Stimulated activated naive CD4-positive, alpha-beta T cell (primary cell): ENCODE measurements around the gene SULT4A1.
"Not testable (repeated sequence)": the region's sequence is repeated elsewhere in the genome, so short reads cannot be mapped to it uniquely, and the experiment has no call there.

ENCODE experiments used
- DNase-seq, 6 experiments: peaks; one replicate each; lab custom pipeline; 2025; lab: John Stamatoyannopoulos, UW

SULT4A1 gene, protein sequence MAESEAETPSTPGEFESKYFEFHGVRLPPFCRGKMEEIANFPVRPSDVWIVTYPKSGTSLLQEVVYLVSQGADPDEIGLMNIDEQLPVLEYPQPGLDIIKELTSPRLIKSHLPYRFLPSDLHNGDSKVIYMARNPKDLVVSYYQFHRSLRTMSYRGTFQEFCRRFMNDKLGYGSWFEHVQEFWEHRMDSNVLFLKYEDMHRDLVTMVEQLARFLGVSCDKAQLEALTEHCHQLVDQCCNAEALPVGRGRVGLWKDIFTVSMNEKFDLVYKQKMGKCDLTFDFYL

DNA sequence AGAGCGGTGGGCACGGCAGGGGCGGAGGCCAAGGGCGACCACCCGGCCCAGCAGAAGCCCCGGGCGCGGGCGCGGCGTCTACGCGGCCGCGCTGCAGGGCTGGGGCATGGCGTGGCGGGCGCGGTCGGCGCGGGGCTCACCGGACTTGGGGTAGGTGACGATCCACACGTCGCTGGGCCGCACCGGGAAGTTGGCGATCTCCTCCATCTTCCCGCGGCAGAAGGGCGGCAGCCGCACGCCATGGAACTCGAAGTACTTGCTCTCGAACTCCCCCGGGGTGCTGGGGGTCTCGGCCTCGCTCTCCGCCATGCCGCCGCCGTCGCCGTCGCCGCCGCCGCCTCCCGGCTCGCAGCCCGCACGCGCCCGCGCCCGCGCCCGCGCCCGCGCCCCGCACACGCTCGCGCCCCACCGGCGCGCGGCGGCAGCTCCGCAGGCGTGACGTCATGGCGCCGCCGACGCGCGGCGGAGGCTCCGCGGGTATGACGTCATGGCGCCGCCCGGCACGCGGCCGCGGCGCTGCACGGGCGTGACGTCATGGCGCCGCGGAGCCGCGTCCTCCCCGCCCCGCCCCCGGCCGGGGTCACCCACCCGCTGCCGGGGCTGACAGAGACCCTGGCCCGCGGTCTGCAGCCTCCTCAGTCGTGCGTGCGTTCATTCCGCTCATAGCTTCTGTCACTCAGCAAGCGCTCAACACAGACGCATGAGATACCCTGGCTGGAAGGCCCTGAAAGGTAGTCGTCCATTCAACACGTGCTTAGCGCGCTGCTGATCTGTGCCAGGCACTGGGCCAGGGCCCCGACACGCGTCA is at the start of gene SULT4A1:
Gene SULT4A1, minus strand, starts transcription at position 440 of the 808 bp plus-strand sequence. Its CDS starts 131 bp downstream, at position 309.
- DNase-seq = no peak

DNA sequence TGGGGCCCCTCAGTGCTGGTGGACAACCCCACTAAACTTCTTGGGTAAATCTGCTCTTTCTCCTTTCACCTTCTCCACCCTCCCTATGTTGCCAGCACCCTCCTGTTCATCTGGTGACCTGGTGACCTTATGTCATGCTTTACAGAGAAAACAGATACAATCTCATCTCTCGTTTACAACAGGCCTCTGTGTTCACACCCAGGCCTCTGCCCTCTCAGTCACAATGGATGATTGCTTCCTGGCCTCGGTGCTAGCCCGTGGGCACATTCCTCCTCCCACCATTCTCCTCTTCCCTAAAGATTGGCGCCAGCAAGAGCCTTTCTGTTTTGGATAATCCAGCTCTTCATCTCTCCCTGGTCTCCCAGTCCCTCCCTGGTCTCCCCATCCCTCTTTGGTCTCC is 49.0 kb upstream of the SULT4A1 start:
- DNase-seq = no peak

DNA sequence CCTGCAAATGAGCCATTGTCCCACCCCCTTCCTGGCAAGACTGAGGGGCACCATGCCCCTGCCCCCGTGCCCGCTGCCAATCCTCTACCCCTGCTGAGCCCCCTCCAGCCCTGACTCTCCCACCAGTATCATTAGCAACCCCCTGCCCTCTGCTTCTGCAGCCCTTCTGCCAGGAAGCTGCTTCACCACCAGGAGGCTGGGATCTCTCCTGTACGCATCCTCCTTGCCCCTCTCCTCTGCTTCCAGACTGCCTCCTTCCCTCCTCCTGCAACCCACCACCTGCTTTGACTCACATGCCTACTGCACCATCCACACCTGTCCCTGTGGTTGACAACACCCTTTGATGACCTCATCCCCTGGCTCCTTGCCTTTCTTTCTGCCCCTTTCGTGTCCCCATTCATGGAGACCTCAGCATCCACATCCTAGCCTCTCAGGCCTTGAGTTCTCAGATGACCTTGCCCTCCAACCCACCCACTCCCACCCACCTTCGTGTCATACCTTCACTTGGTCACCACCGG is 47.9 kb upstream of the SULT4A1 start:
- no peak for DNase-seq

DNA sequence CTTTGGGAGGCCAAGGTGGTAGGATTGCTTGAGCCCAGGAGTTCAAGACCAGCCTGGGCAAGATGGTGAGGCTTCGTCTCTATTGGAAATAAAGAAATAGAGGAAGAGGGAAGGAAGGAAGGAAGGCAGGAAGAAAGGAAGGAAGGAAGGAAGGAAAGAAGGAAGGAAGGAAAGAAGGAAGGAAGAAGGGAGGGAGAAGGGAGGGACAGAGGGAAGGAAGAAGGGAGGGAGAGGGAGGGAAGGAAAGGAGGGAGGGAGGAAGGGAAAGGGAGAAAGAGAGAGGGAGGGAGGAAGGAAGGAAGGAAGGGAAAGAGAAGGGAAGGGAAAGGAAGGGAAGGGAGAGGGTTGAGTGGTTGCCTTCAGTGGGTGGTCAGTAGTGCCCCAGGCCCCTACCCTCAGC is 47.4 kb upstream of the SULT4A1 start:
- no peak for DNase-seq

DNA sequence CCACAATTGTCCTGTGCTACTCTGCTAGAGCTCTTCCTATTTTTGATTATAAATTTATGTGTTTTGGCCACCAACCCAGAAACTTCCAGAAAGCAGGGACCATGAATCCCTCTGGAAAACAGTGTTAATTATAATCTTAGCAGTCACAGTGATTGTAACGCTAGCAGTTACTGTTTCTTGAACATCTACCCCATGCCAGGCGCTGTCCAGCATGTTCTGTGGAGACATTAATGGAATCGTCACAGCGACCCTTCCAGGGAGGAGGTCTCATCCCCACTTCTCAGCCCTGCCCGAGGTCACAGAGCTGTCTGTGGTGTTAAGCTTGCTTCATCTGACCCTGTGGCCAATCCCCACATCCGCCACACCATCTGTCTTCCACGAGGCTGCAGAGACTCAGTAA is 43.4 kb upstream of the SULT4A1 start:
- no peak for DNase-seq

DNA sequence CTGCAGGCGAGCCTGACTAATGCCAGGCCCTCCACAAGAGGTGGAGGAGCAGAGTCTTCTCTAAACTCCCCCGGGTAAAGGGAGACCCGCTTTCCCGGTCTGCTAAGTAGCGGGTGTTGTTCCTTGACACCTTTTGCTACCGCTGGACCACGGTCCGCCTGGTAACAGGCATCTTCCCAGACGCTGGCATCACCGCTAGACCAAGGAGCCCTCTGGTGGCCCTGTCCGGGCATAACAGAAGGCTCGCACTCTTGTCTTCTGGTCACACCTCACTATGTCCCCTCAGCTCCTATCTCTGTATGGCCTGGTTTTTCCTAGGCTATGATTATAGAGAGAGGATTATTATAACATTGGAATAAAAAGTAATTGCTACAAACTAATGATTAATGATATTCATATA is 42.1 kb upstream of the SULT4A1 start:
- DNase-seq = not testable (repeated sequence)

DNA sequence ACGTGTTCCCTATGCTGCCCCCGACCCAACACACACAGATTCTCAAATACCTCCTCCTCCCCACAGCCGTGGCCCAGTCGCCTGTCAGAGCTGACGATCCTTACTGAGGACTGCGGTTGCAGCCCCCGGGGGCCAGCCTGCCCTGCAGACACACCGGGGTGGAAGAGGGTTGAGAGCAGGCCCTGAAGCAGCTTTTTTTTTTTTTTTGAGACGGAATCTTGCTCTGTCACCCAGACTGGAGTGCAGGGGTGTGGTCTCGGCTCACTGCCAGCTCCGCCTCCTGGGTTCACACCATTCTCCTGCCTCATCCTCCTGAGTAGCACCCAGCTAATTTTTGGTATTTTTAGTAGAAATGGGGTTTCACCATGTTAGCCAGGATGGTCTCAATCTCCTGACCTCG is 40.7 kb upstream of the SULT4A1 start:
- not testable (repeated sequence) for DNase-seq

DNA sequence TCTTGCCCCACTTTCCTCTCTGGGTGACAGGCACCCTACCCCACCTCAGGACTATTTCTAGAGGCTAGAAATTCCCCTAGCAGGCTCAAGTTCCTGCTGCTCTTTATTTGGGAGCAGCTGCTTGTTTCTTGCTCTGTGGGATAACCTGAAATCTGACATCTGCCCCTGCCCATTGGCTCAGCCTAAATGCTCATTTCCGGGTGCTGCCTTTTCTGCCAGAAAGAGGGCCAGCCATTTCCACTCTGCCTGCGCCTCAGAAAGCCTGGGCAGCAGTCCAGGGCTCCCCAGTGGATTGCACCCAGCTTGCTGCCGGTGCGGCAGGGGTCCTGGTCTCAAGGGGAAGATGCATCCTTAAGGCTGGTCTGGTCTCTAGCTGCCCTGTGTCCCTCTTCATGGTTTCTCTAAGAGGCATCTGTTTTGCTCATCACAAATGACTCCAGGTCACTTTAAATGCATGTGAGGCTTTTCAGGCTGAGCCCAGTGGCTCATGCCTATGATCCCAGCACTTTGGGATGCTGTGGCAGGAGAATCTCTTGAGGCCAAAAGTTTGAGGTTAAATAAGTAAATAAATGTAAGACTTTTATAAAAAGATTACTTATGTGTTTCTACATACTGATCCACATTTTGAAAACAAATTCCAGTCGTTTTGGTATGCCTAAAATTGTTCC is 39.8 kb upstream of the SULT4A1 start:
- no peak for DNase-seq

DNA sequence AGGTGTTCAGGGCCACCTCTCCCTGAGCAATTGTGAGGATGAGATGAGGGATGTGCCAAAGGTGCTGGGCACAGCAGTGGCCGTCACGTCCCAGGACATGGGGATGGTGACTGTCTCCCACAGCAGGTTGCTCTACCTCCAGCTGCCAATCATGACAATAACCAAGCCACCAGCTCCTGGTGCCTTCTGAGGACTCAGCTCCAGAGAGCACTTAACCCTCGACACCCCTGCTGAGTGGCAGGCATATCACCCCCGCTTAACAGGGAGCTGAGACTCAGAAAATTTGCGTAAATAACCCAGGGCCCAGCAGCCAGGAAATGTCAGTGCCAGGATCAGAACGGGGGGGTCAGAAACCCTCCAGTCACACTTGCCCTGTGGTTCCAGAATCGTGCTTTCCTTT is 37.9 kb upstream of the SULT4A1 start:
- no peak for DNase-seq

DNA sequence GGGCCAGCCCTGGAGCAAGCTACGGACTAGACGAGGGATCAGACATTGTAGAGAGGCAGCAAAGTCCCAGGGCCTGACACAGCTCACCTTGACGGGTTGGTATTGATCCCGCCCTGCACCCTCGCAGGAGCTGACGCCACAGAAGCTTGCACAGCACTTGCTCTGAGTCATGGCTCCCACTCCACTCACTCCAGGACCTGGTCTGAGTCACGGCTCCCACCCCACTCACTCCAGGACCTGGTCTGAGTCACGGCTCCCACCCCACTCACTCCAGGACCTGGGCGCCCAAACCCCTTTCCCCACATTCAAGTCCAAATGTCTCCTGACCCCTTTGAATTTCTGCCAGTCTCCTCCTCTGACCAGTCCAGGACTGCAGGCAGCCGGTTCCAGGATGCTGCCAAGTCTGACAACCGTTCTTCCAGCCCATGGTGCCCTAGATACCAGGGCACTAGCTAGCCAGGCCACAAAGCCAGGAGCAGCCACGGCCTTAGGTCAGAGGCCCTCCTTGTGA is 35.5 kb upstream of the SULT4A1 start:
- no peak for DNase-seq

DNA sequence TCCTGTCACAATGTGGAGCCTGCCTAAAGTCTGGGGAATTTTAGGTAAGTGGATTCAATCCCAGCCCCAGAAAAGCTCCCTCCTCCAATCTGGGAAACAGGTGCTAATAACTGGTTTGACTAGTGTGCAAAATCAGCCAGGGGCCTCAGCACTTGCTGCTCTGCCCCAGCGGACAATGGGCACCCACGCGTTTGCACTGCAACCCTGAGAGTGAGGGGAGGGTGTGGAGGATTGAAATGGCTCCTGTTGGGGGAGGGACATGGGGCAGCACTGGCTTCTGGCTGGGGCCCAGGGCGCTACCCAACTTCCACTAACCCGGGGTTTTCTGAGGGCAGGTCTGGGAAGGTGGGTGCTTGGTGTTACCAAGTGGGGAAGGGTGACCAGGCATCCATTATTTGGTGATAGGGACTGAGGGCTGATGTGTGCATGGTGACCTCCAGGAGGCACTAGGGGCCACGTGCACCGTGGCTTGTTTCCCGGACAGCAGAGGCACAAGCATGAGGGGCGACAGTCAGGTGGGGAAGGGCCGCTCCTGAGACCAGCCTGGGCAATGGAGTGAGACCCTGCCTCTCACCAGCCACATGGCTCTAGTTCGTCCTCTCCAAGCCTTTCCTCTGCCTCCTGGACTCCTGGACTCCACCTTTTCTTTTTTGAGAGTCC is 33.8 kb upstream of the SULT4A1 start:
- DNase-seq = no peak

DNA sequence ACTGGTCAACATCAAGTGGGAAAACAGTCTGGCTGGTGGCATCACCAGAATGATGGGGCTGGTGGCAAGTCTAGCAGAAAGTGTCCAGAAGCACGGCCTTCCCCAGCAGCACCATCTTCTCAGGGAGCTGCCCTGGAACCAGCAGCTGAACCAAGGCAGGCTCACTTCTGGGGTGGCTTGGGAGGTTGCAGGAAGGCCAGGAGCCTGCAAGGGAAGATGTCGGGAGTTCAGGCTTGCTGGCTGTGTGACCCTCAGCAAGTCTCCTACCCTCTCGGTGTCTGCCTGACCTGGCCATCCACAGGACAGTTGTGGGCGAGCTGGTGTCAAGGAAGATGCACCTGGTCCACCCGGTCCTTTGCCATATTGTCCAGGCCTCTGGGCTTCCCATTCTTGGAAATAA is 31.8 kb upstream of the SULT4A1 start:
- no peak for DNase-seq

DNA sequence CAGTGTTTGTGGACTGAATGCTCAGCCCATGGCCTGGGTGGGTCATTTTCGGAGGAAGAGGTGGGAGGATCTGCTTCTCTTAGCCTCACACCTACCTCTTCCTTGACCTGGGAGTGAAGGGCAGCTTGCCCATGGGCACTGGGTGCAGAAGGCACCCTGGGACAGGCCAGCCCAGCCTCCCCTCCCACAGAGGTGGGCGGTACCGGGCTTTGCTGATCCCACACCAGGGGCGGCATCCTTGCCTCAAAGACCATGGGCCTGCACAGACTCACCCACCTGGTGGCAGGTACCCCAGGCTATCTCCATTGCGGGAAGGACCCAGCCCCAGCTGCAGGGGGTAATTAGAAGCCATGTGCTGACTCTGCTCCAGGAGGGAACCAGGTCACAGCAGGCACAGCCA is 31.0 kb upstream of the SULT4A1 start:
- DNase-seq = no peak

DNA sequence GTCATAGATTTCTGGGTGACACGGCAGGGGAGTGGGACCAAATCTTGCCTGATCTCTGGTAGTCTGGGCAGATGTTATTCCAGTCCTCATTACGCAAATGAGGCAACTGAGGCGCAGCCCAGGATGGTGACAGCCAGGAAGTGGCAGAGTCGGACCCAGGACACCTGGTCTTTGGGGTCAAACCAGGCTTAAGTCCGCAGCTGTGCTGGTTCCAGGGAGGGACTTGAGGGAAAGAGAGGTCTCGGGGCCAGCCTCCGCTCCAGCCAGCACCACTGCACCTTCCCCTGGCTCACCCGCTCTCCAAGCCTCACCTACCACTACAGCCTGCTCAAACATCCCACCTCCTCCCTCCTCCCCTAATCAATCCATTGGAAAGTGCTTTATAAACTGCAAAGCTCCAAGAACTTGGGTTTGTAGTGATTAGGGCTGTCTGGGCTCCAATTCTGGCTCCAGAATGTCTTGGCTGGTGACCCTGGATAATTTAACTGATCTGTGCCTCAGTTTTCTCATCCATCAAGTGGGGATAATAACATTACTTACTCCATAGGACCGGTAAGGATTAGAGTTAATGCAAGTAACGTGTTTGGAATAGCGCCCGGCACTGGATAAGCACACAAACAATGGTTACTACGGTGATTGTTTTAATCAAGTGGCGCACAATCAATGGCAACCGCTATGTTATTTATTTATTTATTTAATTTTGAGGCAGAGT is 30.0 kb upstream of the SULT4A1 start:
- DNase-seq = no peak

DNA sequence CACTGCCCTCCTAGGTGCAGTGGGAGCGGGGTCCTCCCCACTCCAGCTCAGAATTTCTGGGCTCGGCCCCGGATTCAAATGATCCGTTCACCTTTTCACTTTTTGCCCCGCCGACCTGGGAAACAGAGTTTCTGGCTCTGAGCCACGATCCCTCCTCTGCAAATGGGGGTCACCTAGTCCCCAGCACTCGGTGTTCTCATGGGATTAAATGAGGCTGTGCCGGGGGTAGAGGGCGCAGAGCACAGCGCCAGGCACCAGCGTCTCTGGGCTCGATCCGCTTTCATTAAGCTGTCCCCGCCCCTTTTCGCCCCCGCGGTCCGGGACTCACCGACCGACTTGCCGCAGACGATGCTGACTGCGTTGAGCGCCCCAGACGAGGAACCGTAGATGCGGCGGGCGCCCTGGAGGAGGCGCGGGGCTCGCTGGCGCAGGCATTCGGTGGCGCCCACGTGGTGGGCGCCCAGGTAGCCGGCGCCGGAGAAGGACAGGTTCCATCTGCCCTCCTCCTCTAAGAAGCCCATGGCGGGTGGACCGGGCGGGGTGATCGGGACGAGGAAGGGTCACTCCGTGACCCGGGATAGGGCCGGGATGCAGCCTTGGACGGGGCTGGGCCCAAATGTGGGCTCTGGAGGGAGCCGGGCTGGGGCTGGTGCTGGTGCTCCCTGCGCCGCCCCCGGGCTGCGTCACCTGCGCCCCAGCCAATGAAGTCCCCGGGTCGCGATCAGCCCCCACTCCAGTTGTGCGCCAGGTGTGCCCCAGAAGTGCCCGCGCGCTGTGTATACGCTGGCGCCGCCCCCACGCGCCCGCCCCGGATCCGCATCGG is 29.3 kb upstream of the SULT4A1 start, which contains the start of gene PNPLA5:
Gene PNPLA5, minus strand, starts transcription at position 654 of the 823 bp plus-strand sequence. Its CDS starts 133 bp downstream, at position 521.
- no peak for DNase-seq

DNA sequence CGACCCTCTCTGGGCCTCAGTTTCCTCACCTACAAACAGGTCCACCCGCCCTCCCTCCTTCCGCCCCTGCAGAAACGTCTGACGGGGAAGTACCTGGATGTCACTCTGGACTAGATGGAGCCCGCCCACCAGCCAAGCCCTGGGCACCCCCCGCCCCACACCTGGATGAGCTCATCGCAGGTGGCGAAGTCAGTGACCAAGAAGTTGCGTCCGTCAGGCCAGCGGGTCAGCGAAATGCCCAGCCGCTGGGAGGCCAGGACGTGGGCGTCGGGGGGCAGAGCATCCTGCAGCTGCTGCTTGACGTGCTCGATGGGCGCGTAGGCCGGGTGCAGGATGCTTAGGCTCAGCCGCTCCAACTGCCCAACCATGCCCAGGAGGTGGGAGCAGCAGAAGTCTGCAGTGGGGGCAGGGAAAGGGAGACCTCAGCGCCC is 28.6 kb upstream of the SULT4A1 start:
- no peak for DNase-seq

DNA sequence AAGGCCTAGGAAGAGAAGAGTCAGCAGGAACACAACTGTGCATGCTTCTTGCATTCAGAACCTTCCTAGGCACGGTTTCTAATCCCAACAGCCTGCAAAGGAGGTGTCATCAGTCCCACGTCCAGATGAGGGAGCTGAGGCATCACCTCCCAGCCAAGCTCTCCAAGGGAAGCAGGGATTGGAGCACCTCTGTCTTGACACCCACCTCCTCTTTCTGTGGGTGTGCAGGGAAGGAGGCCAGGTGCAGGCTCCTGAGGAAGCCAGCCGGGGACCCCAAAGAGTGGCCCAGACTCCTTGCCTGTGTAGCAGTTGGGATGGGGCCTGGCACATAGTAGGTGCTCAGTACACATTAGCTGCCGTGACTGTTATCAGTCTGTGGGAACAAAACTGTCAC is 27.5 kb upstream of the SULT4A1 start:
- no peak for DNase-seq

DNA sequence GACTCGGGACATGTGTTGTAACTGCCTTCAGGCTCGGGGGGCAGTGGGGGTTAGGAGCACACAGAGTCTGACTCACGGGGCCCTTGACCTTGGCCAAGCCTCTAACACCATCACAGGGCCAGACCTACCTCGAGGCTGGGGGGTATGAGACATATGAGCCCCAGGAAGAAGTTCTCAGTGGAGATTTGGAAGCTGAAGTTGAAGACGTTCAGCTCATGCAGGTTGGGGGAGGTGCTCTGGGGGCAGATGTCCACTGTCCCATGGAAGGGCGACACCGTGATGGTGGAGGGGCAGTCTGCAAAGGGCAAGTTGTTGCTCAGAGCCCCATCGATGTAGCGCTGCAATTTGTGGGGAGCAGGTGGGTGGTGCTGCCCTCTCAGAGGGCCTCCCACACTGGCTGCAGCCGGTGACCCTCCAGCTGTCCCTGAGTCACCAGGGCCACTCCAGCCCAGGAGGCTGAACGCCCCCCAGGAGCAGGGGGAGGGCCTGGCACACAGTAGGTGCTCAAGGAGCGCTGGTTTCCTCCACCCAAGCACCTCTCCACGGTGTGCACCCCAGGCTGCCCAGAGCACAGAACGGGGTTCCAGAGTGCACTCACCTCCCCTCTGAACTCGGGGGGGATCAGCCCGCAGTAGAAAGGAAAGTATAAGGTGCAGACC is 27.0 kb upstream of the SULT4A1 start:
- DNase-seq = no peak

DNA sequence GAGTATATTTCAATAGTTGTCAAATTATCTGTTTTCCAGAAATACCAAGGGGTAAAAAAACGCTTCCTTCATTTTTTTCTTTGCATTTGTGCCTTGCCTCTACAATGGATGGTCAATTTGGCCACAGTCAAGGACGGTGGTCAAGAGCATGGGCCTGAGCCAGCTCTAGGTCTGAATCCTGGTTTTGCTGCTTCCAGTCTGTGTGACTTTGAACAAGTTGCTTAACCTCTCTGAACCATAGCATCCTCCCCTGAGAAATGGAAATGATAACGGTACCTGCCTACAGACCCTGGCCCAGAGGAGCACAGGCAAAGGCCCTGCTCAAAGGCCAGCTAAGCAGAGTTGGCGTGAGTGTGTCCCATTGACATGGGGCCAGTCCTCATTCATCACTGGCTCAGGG is 26.4 kb upstream of the SULT4A1 start:
- DNase-seq = no peak

DNA sequence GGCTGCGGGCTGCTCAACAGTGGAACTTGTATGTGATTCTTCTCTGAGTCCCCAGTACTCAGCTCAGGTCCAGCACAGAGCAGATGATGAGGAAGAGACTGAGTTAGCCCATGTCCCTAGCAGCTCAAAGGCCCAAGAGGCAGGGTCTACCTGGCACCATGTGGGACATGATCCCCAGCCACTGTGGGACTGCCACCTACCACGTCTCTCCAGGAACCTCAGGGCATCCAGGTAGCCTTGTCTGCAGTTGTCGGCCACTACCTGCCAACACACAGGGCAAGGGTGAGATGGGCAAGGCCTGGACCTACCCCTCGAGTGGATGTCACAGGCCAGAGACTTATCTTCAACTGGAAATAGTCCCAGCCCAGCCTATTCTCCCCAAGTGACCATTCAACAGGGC is 25.1 kb upstream of the SULT4A1 start:
- DNase-seq = no peak
